GM10248 (cell line): ENCODE measurements around the gene DNM3.
A peak's percentile ranks its signal among the peaks of the same experiment; 100 is the strongest.

Source experiments
- CTCF ChIA-PET: fragments of 300-600 bp; sonication (Branson Sonifier 250); formaldehyde crosslinking; extraction: SDS; loops from one replicate; lab custom pipeline; 2021; ENCODE audit warnings: antibody characterized with exemption; lab: Yijun Ruan, JAX
- POLR2A ChIA-PET: fragments of 350-650 bp; sonication (Branson Sonifier 250); formaldehyde crosslinking; extraction: SDS; loops from one replicate; lab custom pipeline; 2020; ENCODE audit warnings: antibody characterized with exemption; lab: Yijun Ruan, JAX
- DNase-seq: peaks from one replicate; pipeline ENCODE4 v3.0.0; 2012; ENCODE audit errors: extremely low spot score
- CTCF ChIP-seq: IDR thresholded peaks from 2 replicates; pipeline ENCODE4 v1.5.1; 2012; ENCODE audit warnings: mild to moderate bottlenecking, low read depth; ENCODE audit errors: extremely low read depth, missing control alignments, control extremely low read depth

DNM3 gene

GRCh38 chr1:172154551-172154950, 313.3 kb downstream of the DNM3 start:
- no peak for TF ChIP-seq CTCF
- CTCF ChIA-PET, result interaction anchor here (1.4 to 2.0 kb wide), 2 partner anchors 18 to 245 kb away, joined by 5 to 6 read pairs; no protein-coding TSS in a partner anchor
- POLR2A ChIA-PET, result no interaction called here
- peak; percentile 10 for DNase-seq

- CTCF ChIA-PET, result interaction anchor here (1.0 to 2.0 kb wide), 5 partner anchors 9 to 243 kb away, joined by 3 to 7 read pairs (median 3); no protein-coding TSS in a partner anchor
- POLR2A ChIA-PET, result no interaction called here
- TF ChIP-seq CTCF, result no peak
- no peak for DNase-seq
Measured at GRCh38 chr1:172155766-172156165, 314.5 kb downstream of the DNM3 start.

GRCh38 chr1:172162236-172162635, 320.9 kb downstream of the DNM3 start:
- ChIA-PET CTCF (interaction anchor here (0.7 to 1.3 kb wide), 2 partner anchors 12 to 53 kb away, joined by 3 to 4 read pairs; no protein-coding TSS in a partner anchor), POLR2A (no interaction called here)
- no peak for TF ChIP-seq CTCF

GRCh38 chr1:172163498-172164215, 322.4 kb downstream of the DNM3 start:
- POLR2A ChIA-PET, result no interaction called here
- CTCF ChIA-PET, result interaction anchor here (0.8 kb wide), 1 partner anchor 12 kb away, joined by 3 read pairs; no protein-coding TSS in a partner anchor
- TF ChIP-seq CTCF, result no peak
- DNase-seq, result no peak

More at GRCh38 chr1:172162236-172162635, 320.9 kb downstream of the DNM3 start:
- DNase-seq, result no peak

- TF ChIP-seq CTCF, result no peak
- DNase-seq, result no peak
- POLR2A ChIA-PET, result no interaction called here
- CTCF ChIA-PET, result interaction anchor here (1.2 to 1.7 kb wide), 4 partner anchors 10 to 20 kb away, joined by 3 to 7 read pairs (median 4); no protein-coding TSS in a partner anchor
Measured at GRCh38 chr1:172165403-172165802, 324.1 kb downstream of the DNM3 start.

GRCh38 chr1:172167796-172168596, 326.7 kb downstream of the DNM3 start:
- CTCF ChIA-PET, result interaction anchor here (1.3 to 2.3 kb wide), 2 partner anchors 12 to 17 kb away, joined by 3 to 7 read pairs; no protein-coding TSS in a partner anchor
- TF ChIP-seq CTCF, result no peak
- POLR2A ChIA-PET, result no interaction called here
- no peak for DNase-seq
